ENCODE measurements around the gene WDCP.
"Not testable (repeated sequence)": the region's sequence is repeated elsewhere in the genome, so short reads cannot be mapped to it uniquely, and the experiment has no call there.

Gene WDCP, protein sequence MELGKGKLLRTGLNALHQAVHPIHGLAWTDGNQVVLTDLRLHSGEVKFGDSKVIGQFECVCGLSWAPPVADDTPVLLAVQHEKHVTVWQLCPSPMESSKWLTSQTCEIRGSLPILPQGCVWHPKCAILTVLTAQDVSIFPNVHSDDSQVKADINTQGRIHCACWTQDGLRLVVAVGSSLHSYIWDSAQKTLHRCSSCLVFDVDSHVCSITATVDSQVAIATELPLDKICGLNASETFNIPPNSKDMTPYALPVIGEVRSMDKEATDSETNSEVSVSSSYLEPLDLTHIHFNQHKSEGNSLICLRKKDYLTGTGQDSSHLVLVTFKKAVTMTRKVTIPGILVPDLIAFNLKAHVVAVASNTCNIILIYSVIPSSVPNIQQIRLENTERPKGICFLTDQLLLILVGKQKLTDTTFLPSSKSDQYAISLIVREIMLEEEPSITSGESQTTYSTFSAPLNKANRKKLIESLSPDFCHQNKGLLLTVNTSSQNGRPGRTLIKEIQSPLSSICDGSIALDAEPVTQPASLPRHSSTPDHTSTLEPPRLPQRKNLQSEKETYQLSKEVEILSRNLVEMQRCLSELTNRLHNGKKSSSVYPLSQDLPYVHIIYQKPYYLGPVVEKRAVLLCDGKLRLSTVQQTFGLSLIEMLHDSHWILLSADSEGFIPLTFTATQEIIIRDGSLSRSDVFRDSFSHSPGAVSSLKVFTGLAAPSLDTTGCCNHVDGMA

GRCh38 chr2:24046930-24047702, at the start of gene WDCP:
WDCP (minus strand) TSS chr2:24047391; CDS start chr2:24039494, 7,897 bp downstream.
- peak; percentile 95 to 98 for DNase-seq

GRCh38 chr2:24095171-24095677, 48.0 kb upstream of the WDCP start:
- DNase-seq, result not testable (repeated sequence)

DNA sequence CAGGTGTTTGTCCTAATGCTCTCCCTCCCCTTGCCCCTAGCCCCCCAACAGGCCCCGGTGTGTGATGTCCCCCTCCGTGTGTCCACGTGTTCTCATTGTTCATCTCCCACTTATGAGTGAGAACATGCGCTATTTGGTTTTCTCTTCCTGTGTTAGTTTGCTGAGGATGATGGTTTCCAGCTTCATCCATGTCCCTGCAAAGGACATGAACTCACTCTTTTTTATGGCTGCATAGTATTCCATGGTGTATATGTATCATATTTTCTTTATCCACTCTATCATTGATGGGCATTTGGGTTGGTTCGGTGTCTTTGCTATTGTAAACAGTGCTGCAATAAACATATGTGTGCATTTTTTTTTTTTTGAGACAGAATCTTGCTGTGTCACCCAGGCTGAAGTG, 46.1 kb upstream of the WDCP start:
- not testable (repeated sequence) for DNase-seq

DNA sequence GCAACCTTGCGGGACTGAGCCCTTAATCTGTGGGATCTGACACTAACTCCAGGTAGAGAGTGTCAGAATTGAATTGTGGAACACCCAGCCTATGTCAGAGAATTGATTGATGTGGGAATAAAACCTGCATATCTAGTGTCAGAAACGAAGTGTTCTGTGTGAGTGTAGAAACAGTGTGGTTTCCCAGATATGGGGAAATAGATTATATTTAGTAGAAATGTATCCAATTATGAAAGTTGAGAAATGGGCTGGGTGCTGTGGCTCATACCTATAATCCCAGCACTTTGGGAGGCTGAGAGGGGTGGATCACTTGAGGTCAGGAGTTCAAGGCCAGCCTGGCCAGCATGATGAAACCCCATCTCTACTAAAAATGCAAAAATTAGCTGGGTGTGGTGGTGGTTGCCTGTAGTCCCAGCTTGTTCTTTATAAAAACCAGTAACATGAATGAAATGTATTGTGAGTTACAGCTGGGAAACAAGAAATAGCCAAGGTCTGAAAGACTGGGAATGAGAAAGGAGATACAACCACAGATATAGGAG, 41.7 kb upstream of the WDCP start:
- DNase-seq, result peak; percentile 57 to 65

DNA sequence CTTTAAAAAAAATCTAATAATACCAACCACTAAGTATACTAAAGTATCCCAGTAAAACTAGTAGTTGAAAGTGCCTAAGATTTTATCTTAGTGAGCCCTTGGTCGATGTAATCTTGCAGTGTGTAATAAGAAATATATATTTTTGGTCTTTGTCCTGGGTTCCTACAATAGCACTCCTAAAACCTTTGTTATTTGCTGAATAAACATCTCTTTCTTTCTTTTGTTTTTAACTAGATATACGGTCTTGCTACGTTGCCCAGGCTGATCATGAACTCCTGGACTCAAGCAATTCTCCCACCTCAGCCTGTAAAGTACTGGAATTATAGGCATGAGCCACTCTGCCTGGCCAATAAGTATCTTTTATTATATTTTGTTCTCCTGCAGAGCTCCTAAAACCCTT, 39.8 kb upstream of the WDCP start:
- no peak for DNase-seq

- DNase-seq, result no peak
These were observed 39.0 kb upstream of the WDCP start for GRCh38 chr2:24086241-24086640.

- no peak for DNase-seq
These were observed 38.0 kb upstream of the WDCP start for GRCh38 chr2:24085200-24085489.

GRCh38 chr2:24084386-24085199, 37.4 kb upstream of the WDCP start, which contains the start of gene TP53I3:
TP53I3 (minus strand) TSS chr2:24084834; CDS start chr2:24084326, 508 bp downstream.
- DNase-seq, result peak; percentile 86 to 94

DNA sequence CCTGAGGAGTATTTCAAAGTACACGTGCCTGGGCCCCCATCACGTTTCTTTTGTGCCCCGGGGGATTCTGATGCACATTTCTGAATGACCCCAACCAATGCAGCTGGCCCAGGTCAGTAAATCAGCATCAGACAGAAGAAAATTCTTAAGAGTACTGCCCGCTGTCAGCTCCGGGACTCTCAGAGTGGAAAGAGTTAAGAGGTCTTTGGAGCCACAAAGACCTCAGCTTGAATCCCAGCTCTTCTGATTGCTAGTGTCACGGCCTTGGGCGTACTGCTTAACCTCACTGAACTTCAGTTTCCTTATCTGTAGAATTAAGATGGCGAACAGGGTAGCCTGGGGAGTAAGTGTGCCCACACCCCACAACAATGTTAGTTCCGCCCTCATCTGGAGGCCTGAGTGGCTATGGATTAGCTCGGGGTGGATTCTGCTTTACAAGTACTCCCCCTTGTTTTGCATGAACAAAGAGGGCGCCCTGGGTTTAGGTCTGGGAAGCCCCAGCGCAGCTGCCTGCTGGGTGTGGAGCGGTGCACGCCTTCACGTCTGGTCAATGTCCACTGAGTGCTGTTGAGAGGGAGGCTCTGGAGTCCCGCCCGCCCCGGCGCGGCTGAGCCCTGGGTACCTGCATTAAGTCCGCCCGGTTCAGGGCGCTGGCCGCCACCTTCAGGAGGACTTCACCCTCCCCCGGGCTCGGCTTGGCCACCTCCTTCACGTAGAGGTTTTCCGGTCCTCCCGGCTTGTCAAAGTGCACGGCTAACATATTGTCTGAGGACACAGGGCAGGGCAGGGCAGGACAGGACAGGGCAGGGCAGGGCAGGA, 36.6 kb upstream of the WDCP start:
- DNase-seq, result peak; percentile 85 to 93

DNA sequence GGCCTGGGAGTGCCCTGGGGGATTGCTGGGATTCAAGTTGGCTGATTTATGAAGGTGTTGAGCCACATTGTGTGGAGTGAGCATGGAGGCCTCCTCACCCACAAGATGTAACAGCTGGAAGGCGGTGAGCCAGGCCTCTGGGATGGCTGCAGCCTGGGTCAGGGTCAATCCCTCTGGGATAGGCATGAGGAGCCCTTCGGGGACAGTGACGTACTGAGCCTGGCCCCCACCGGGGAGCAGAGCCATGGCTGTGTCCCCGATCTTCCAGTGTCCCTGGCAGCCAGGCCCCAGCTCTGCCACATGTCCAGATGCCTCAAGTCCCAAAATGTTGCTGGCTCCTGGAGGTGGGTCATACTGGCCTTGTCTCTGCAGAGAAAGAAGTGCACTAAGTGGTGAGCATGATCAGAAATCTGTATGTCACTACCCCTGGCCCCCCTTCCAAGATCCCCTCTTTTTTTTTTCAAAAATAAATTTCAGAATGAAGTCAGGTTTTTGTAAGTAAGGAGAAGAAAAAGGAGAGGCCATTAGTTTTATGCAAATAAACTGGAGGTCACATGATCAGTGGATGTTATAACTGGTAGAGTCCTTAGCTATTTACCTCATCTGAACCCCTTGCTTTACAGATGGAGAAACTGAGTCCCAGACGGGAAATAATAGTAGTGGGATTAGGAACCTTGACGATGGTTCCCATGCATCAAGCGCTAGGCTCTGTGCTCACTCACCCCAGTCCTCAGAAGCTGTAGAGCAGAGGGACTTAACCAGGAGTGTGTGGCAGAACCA, 35.8 kb upstream of the WDCP start:
- no peak for DNase-seq

DNA sequence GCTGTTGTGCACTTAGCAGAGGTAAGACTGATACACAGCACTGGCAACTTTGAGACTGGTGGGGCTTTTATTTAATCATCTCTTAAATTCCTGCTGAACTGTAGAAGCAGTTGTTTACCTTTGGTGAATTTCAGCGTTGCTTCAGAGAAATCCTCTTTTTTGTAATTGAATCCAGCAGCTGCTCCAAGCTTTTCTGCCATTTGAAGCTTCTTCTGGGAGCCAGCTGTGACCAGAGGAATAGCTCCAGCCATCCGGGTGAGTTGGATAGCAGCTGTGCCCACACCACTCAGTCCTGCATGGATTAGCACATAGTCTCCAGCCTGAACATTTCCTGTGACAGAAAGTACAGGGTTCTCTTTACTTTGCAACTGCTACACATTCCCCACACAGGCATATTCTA, 33.5 kb upstream of the WDCP start:
- no peak for DNase-seq

GRCh38 chr2:24077879-24078278, 30.7 kb upstream of the WDCP start:
- DNase-seq, result no peak

- DNase-seq, result no peak
These were observed 30.3 kb upstream of the WDCP start for GRCh38 chr2:24077535-24077877.

DNA sequence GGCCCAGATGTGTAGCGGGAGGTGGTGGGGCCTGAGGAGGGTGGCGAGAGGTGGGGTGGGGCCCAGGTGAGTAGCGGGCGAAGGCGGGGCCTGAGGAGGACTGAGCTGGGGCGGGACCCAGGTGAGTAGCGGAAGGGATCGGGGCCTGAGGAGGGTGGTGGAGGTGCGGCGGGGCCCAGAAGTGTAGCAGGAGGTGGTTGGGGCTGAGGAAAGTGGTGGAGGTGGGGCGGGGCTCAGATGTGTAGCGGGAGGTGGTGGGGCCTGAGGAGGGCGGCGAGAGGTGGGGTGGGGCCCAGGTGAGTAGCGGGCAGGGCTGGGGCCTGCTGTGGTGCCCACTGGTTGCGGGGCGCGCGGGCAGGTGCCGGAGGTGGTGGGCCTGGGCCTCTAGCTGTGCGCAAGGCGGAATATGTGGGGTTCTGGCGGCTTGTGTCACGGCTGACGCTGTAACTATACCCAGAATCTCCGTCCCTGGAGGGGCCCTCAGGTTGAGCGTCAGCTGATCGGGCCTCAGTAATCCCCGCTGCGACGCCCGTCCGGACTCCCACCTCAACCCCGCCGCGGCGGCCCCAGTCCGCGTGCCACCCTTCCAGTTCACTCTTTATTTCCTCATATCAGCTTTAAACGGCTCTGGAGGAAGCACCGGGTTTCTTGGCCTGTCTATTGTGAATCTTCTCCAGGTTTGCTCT, 29.8 kb upstream of the WDCP start:
- peak; percentile 31 to 40 for DNase-seq

DNA sequence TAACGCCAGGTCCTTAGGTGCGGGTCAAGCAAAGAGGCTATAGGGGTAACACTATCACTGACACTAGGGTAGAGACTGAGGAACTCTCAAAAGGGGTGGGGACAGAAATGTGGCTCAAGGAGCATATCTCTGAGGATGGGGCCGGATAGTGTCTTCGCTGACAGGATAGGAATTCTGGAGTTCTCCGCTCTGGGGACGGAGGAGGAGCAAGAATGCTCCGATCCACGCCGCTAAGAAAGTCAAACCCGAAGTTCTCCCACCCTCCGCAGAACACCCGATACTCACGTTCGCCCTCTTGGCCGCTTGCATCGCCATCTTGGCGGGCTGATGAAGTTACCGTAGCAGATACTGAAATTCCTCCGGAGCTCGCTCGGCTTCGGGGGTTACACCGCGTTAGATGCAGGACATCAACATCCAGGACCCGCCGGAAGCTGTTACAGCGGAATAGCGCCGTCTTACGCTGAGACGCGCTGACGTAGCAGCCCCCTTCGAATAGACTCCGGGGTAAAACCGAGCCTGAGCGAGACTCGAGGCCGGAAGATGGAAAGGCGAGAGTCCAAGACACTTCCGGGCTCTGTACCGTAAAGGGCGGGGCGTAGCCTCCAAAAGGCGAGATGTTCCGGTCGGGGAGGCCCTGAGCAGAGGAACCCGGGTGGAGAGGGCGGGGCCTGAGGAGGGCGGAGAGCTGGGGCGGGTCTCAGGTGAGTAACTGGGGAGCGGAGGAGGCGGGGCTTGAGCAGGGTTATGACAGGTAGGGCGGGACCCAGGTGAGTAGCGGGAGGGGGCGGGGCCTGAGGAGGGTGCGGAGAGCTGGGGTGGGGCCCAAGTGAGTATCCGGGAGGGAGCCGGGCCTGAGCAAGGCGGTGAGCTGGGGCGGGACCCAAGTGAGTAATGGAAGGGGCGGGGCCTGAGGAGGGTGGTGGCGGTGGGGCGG, 29.0 kb upstream of the WDCP start, which contains the start of gene SF3B6:
TSS of gene SF3B6 (minus strand) at position 412 of the 934 bp plus-strand sequence. CDS start at position 315, 97 bp downstream.
- DNase-seq, result peak; percentile 98 to 99

DNA sequence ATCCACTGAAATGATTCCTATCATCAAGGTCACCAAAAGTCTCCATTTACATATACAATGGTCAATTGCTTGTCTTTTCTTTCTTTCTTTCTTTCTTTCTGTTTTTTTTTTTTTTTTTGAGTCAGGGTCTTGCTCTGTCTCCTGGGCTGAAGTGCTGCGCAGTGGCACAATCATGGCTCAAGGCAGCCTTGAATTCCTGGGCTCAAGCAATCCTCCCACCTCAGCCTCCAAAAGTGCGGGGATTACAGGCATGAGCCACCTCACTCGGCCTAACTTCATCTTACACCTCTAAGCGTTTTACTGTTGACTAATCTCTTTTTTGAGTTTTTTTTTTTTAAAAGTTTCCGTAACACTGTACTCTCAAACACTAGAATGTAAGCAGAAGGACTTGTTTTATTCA, 28.1 kb upstream of the WDCP start:
- no peak for DNase-seq

DNA sequence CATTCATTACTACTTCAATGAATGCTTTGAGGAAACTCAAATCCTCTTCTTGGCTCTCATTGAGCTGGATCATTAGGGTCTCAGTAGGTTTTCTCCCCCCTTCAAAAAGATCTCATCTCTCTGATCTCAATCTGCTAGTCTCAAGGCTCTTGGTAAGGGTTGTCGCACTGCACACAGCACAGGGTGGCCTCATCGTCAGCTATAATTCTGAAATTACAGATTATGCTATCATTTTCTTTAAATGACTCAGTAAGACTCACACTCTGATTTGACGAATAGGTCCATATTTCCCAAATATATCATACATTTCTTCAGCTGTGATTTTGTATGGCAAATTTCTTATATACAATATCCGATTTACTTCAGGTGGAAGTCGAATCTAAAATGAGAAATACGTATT, 26.6 kb upstream of the WDCP start:
- DNase-seq, result no peak

DNA sequence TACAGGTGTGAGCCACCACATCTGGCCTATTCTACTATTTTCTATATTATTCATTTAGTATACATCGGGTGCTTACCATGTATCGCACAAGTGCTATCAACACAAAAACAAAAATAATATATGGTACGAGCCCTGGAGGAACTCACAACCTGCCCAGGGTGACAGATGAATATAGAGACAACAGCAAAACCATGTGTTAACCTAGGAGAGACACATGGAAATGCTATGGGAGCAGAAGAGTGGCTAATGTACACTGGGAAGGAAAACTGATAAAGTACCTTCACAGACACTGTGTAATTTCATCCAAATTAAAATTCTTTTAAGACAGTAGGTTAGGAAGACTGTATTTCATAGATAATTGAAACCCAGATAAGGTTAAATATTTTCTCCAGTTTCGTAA, 25.1 kb upstream of the WDCP start:
- DNase-seq, result no peak

DNA sequence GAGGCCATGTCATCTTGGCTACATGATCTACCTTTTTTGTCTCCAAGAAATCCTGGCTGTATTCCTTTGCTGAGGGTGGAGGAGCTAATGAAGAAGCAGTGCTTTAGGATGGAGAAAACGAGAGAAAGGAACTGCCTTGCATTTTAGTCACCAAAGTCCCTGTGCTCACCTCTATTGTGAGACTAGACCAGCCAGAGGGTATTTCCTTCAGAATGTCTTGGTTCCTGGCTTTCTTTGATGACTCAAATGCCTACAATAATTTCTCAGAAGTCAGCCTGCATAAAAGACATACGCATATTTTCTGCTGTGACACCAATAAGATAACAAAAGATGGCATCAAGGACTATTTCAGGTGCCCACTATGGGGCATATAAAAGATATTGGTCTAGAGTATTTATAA, 18.1 kb upstream of the WDCP start:
- no peak for DNase-seq
